NCI-H524 (cell line): ENCODE measurements around the gene CFAP92.

Experiments used
- DNase-seq, 2 experiments: peaks; one replicate each; lab custom pipeline; 2025; lab: John Stamatoyannopoulos, UW

The CFAP92 gene

DNA sequence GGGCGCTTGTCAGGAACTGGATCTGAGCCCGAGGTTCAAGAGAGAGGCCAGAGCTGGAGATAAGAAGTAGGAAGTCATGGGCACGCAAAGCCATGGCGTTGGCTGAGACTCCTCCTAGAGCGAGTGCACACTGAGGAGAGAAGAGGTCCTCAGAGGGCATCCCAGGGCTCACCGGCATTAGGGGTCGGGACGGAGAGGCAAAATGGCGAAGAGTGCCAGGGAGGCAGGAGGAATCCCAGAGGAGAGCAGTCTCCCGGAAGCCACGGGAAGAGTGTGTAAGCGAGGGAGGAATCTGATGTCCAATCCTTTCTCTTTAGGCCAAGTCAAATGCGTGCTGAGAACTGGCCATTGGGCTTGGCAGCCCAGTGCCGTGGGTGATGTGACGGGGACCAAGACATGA is 31.2 kb upstream of the CFAP92 start:
- DNase-seq = no peak

DNA sequence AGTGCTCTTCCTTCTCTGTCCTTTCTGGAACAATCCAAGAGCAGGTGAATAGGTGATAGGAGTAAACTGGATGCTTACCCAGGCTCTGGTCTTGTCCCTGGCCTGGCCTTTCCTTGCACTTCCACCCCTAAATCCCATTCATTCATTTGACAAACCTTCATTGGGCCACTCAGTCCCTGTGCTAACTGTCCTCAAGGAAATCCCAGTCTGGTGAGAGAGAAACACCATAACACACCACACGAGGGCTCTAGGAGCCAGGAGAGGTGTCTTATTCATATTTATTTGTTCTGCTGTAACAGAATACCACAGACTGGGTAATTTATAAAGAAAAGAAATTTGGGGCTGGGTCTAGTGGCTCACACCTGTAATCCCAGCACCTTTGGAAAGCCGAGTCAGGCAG is 30.0 kb upstream of the CFAP92 start:
- DNase-seq = peak in 1 of 2 experiments; percentile 37

DNA sequence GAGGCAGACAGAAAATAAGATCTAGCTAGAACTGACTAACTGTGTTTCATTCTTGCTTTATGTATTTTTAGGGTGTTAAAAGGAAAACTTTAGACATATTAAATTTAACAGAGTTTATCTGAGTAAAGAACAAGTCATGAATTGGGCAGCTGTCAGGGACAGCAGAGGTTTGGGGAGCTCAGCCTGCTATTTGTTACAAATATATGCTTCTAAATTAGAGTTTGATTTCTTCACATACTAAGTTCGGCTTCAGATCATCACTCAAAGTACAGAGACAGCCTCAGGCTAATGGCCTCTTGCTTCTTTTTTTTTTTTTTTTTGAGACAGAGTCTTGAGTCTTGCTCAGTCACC is 29.1 kb upstream of the CFAP92 start:
- DNase-seq = no peak

DNA sequence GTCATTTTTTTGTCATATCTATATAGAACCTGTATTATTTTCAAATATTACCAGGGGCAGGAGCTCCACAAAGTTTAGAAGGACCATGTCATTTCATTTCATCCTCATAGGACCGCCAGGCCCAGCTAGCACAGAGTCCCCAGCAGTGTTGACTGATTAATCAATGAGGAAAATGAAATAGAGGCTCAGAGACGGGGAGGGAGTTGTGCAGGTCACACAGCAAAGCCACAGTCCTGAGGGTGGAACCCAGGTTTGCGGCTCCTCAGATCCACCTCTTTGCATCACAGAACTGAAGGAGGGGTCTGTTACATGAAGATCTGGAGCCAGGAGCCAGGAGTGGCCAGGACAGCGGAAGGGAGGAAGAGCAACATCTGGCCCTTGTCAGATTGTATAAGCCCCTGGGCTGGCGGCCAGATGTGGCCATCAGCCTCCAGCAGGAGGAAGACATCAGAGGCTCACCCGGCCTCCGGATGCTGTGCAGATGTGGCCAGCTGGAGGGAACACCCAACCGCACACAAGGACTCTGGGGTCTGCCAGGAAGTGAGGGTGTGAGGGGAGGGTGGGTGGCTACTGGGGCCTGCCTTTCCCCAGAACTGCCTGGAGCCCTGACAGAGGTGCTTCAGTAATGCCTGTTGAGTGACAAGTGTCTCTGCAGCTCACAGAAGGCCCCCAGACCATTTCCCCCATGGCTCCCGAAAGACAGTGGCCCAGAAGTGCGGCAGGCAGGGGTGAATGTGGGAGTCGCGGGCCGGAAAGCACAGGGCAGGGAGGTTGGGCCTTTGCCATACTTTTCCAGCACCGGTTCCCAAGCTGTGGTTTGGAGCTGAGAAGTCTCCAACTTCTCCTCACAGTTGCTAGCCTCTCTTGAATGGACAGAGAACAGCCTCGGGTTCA is 28.5 kb upstream of the CFAP92 start:
- DNase-seq = no peak

DNA sequence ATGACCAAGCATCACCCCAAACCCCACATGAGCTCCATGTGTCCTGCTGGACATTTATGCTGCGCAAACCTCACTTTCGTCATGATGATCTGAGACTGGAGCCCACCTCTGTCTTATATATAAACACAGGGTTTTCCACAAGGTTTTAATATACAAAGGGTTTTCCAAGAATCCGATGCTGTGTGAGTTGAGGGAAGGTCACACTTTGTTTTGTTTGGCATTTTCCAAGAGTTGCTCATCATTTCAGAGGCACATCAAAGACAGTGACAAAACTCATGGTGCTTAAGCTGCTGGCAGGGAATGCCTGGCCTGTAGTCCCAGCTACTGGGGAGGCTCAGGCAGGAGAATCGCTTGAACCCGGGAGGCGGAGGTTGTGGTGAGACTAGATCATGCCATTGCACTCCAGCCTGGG is 27.3 kb upstream of the CFAP92 start:
- no peak for DNase-seq

DNA sequence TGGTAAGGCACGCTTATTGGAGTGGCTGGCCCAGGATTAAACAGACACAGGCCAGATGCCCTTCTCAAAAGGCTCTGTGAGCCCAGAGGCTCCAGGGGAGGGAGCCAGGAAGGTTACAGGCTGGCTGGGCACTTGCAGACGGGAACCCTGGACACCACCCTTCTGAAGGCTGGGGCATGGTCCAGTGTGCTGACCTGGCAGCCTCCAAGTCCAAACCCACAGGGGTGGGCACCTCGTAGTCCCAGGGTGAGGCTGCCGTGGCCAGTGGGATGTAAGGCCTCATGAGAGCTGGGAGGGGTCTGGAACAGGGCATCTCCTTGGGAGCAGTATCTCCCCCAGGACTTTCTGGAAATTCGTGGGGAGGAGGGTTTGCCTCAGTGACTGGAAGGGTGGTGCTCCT is 26.8 kb upstream of the CFAP92 start:
- no peak for DNase-seq

DNA sequence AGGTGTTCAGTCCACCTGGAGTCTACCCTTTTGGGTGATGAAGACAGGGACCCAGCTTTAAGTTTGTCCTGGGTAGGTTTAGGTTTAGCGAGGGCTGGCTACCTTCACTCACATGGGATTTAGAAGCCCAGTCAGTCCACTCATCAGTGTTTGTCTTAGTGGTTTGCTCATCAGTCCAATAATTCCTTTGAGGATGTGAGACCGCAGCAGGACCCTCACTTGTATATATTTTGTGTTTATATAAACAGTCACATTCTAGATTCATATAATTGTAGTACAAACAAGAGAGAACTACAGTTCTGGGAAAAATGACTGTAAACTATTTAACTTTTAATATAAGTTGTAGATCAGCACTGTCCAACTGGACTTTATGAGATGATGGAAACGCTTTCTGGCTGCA is 25.4 kb upstream of the CFAP92 start:
- DNase-seq = no peak

DNA sequence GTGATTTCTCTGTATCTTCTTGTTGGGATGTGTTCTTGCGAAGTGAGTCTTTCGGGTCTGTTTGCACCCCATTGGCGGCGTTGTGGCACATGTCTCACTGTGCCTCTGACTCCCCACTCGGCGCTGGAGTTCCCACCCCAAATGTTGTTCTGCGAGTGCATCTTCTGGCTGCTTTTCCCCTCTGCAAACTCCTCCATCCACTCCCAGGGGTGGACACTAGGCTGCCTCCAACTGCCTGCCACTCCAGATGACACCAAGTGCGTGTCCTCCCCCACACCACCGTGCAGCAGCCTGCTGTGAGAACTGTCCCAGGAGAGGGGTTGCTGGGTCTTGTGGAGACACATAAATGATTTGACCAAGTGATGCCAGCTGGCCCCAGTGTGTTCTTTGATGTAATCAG is 24.9 kb upstream of the CFAP92 start:
- DNase-seq = no peak

DNA sequence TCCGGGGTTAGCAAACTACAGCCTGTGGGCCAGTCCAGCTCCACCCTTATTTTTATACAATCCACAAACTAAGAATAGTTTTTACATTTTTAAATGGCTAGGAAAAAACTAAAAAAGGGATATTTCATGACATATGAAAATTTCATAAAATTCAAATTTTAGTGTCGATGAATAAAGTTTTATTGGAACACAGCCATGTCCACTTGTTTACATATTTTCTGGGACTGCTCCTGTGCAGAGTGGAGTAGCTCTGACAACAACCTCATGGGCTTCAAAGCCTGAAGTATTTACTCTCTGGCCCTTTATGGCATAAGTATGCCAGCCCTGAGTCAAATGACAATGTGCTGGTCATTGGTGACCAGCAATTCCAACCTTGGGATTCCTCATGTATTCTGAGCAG is 24.4 kb upstream of the CFAP92 start:
- DNase-seq = no peak

DNA sequence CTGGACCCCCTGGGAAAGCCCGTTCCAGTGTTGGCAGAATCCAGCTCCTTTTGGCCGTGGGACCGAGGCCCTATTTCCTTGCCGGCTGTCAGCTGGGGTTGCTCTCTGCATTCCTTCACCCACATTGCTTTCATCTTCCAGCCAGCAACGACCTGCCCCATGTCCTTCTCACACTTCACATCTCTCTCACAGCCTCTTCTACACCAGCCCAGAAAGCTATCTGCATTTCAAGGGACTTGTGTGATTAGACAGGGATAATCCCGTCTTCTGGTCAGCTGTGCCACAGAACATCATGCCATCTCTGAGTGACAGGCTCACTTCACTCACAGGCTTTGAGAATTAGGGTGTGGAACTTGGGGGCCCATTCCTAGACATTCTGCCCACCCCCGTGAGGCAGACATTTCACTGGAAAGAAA is 23.6 kb upstream of the CFAP92 start:
- DNase-seq = no peak

DNA sequence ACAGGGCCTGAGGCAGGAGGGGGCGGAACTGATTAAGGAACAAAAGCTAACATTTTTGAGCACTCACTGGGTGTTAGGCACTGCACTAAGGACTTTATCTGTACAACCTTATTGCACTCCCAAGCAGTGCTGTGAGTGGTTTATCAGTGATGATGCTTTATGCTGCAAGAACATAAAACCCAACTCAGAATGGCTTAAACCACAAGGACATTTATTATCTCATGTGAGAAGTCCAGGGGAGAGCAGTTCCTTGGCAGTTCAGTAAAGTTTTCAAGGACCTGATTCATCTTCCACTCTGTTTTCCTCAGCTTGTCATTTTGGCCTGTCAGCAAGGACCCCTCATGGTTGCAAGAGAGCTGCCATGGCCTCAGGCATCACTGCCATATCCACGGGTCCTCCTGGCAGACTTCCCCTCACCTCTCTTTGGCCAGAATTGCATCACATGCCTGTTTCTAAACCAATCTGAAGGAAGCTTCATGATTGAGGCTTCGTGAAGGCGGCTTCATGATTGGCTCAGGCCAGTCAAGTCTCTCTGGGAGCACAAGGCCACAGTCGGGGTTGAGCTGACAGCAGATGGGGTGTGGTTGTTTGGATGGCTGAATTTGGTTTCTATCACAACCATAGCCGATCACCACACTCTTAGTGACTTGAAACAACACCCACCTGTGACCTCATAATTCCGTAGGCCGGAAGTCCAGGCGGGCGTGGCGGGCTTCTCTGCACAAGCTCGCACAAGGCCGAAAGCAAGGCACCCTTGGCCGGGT is 23.0 kb upstream of the CFAP92 start:
- no peak for DNase-seq

DNA sequence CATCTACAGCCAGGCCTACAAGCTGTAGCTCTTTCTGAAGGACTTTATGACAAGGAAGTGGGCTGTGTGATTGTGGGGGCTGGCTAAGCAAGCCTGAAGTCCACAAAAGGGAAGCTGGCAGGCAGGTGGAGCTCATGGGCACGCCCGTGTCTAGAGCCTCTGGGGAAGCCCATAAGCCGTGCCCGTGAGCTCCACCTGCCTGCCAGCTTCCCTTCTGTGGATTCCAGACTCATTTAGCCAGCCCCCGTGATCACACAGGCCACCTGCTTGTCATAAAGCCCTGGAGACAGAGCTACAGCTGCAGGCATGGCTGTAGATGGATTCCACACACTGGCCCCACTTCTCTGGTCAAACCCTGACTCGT is 22.5 kb upstream of the CFAP92 start:
- peak; percentile 53 to 81 for DNase-seq

DNA sequence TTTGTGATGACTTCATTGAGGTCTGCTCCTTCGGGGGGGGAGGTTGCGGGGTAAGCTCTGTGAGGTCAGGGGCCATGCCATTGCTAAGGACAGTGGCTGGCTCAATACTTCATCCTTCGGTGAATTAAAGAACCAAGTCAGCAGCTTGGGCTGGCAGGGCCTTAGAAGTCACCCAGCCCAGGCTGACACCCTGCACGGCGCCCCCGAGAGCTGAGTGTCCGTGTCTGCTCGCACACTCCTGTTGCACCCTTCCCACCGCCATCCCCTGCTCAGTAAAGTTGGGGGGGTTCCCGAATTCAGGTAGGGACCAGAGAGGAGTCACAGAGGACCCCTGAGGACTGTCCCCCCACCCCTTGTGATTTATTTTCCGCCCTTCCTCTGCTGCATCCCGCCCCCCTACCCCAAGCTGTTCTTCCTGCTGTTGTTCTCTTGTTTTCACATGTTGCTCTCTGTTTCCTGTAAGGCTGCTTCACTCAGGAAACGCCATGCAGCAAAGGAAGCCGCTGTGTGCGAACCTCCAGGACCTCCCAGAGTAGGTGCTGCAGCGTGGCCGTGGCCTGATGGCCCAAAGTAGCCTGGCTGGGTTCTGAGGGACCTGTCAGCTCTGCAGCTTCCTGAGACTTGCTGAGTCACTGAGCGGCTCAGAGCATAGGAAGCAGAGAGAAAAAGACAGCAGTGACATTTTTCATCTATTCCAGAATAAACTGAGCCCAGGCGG is 21.7 kb upstream of the CFAP92 start:
- no peak for DNase-seq

DNA sequence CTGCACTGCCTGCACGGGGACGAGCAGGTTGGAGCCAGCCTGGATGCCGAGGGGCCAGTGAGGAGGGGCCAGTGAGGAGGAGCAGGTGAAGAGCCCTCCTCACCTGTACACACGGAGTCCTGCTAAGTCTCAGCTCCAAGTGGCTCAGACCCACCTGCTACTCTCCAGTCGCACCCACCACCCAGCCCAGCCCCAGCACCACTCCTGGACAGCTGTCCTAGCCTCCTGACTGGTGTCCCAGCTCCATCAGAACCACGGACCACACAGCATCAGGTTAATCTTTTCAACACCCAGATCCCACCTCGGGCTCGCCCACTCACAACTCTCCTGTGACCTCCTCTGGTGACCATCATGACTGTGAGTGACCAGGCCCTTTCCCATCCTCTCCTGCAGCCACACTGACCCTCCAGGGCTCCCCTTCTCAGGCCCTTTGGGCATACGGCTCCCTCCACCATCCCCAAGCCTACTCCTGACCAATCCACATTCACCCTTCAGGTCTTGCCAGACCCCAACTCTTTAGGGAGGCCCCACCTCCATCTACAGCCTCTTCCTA is 21.0 kb upstream of the CFAP92 start:
- no peak for DNase-seq

DNA sequence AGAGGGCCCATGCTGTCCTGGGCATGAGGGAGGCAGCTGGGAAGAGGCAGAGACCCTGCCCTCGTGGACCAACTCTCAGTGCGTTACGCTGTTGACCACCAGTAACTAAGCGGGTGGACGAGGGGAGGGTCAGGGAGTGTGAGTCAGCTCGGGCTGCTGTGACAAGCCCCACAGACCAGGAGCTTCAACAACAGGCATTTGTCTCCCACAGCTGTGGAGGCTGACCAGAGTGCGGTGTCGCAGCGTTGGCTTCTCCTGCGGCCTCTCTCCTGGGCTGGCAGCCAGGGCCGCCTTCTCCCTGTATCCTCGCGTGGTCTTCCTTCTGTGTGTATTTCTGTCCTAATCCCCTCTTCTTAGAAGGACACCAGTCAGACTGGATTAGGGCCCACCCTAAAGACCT is 20.3 kb upstream of the CFAP92 start:
- DNase-seq = no peak

DNA sequence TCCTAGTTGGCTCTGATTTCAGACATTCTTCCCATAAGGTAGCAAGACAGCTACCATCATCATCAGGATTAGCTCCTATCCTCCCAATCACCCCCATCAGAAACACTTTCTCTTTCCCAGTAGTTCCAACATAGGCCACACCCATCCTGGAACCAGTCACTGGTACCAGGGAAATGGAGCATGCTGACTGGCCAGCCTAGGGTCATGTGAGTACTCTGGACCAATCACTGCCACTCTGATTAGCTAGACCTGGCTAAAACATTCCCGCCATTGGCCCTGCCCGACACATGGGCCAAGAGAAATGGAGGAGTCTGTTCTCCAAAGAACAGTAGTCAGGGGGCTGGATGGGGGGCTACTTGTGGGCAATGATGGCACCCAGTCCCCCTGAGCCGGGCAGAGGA is 19.6 kb upstream of the CFAP92 start:
- no peak for DNase-seq

DNA sequence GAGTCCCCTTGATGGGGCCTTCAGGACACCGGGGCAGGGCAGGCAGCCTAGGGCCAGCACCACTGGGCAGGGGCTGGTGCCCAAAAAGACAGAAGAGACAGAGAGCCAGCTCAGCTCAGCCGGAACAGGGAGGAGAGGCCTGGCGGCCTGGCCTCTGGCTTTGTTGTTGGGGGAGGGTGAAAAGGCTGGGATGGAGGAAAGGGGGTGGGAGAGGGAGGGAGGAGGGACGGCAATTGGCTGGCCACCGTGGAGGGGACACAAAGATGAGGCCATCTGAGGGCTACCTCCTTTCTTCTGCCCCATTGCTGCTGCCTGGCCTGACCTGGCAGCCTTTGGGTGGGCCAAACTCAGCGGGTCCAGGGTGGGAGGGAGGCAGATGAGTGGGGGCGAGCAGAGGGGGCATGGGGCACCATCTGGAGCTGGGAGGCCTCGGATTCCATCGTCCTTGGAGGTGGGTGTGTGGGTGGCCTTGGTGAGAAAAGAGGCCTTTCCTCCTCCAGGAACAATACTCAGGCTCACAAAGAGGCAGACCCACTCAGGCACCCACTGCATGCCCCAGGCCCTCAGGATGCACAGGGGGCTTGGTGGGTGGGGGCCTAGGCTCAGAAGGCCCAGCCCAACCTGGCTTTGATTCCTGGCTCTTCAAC is 16.6 kb upstream of the CFAP92 start:
- no peak for DNase-seq

DNA sequence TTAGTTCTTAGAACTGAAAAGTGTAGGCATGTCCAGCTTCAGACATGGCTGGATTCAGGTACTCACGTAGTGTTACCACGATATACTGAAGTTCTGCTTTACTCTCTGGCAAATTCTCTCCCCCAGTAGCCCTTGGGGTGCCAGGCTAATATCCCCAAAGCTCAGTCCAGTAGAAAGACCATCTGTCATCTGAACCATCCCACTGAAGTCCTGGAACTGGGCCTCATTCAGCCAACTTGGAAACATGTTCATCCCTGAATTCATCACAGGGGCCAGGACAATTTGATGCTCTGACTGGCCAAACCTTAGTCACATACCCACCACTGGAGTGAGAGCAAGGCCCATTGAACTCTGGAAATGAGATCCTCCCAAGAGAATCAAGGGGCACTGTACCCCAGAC is 15.4 kb upstream of the CFAP92 start:
- DNase-seq = no peak

DNA sequence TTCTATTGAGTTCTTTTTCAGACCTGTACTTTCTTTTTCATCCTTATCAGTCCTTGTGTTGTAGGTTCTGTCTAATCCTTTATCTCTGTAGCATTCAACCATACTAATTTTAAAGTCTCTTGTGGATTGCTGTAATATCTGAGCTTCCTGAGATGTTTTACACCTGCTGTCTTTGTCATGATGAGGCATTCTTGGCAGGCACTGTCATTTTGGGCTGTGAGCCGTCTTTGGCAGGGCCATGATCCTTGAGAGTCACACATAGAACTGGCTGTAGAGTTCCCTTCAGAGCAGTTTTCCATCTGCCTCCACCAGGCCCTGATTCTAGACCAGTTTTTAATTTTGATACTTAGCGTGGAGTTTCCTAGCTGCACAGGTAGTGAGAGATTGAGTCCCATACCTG is 13.9 kb upstream of the CFAP92 start:
- no peak for DNase-seq

DNA sequence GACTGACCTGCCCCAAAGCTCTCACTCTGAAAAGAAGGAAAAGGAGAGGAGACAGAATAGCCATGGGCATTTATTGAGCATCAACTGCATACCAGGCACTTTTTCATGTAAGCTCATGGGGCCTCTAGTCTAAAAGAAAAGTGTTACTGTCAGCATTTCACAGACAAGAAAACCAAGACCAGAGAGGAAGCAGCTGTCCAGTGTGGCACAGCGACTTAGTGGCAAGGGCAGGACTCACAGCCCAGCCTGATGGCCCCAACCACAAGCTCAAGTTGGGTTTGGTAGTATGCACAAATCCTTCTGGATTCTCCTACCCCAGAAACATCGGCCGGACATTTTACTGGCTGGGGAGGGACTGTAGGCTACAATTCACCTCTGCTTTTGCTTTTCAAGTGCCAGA is 13.0 kb upstream of the CFAP92 start:
- no peak for DNase-seq

DNA sequence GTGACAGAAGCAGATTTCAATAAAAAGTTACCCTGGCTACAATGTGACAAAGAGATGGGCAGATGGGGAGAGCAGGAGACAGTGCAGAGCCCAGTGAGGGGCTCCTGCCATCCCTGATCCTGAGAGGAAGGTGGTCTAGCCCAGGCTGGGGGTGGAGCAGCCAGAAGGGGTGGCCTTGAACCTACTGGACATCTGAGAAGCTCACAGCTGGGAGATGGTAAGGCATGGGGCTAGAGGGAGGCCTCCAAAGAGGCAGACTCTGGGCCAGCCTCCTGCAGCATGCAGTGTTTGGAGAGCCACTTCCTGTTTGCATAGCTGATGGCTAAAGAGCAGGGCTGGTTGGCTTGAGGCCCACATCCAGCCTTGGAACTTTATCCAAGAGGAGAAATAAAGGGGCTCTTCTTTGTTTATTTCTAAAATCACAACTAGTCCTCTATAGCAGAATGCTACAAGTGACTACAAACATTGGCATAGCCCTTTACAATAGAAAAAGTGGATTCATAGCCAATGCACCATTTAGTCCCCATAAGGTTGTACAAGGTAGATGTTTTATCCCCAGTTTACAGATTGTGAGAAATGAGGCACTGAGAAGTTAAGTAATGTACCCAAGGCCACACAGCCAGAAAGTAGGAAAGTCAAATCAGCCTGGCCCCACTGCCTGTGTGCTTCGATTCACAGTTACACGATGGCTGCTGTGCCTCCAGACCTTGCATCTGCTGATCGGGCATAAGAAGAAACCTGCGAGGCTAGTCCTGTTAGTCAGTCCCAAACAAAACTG is 11.8 kb upstream of the CFAP92 start:
- DNase-seq = no peak
